T-cell (primary cell): ENCODE results near the gene INHBE. TPM values are rescaled to one million over a fixed set of nuclear protein-coding genes. Genes with fewer than 3 reads are reported as not detected.
A peak's percentile ranks its signal among the peaks of the same experiment; 100 is the strongest.

Experiments
- ATAC-seq, 4 experiments: fragments of 200-7000 bp in 3 of 4; fragments of 150-1000 bp in 1 of 4; cut with Tn5 transposase; replicated peaks in 1 of 4; 1 replicate in 3 of 4; 2 replicates in 1 of 4; pipeline ENCODE4 v1.10.0; 2021; ENCODE audit warnings: moderate library complexity in 3 of 4, mild to moderate bottlenecking in 2 of 4, moderate number of reproducible peaks in 1 of 4
- CTCF ChIA-PET, 2 donors: fragments of 300-600 bp; sonication (Branson Sonifier 250); formaldehyde crosslinking; loops; one replicate each; lab custom pipeline; 2022; ENCODE audit warnings: antibody characterized with exemption in 2 of 2; lab: Charles Lee
- POLR2A ChIA-PET, 2 donors: fragments of 300-600 bp; sonication (Branson Sonifier 250); formaldehyde crosslinking; loops; one replicate each; lab custom pipeline; 2022; ENCODE audit warnings: antibody characterized with exemption in 2 of 2; lab: Charles Lee
- DNase-seq, 35 experiments: peaks; one replicate each; pipeline versions ENCODE4 v3.0.0 to v3.0.0-alpha.2; 2013 to 2023
- H3K27ac ChIP-seq: one replicate; pipeline ENCODE4 v1.5.1; 2013; ENCODE audit warnings: low read length
- H3K27me3 ChIP-seq, 2 experiments: replicated peaks in 1 of 2; 1 replicate in 1 of 2; 2 replicates in 1 of 2; pipeline versions ENCODE4 v1.6.1 to v1.7.0; 2013; ENCODE audit warnings: low read length in 1 of 2, mixed read lengths in 1 of 2; ENCODE audit not compliant: control insufficient read depth in 2 of 2, insufficient read depth in 2 of 2; ENCODE audit errors: extremely low read depth in 1 of 2
- H3K36me3 ChIP-seq, 2 donors: 1 replicate in 1 of 2; 2 replicates in 1 of 2; pipeline versions ENCODE4 v1.6.1 to v1.7.0; 2013; ENCODE audit warnings: low read length in 1 of 2; ENCODE audit not compliant: control insufficient read depth in 2 of 2, insufficient read depth in 1 of 2; ENCODE audit errors: extremely low read depth in 1 of 2
- H3K4me1 ChIP-seq, 2 experiments: 1 replicate in 1 of 2; 2 replicates in 1 of 2; pipeline versions ENCODE4 v1.6.1 to v1.7.0; 2013; ENCODE audit warnings: low read length in 2 of 2, mixed read lengths in 1 of 2; ENCODE audit not compliant: insufficient read depth in 2 of 2, control insufficient read depth in 1 of 2; ENCODE audit errors: extremely low read depth in 1 of 2
- H3K4me3 ChIP-seq, 2 donors: 1 replicate in 1 of 2; 2 replicates in 1 of 2; pipeline versions ENCODE4 v1.5.1 to v1.7.0; 2013; ENCODE audit warnings: mild to moderate bottlenecking in 2 of 2, low read length in 1 of 2, moderate library complexity in 1 of 2; ENCODE audit not compliant: control insufficient read depth in 1 of 2; ENCODE audit errors: extremely low read depth in 1 of 2
- H3K9me3 ChIP-seq: 2 replicates; pipeline ENCODE4 v1.7.0; 2013
- H3K27ac Mint-ChIP-seq, 2 donors: one replicate each; pipeline ENCODE4 v1.8.0; 2020 to 2021; ENCODE audit warnings: mild to moderate bottlenecking in 2 of 2, mixed read lengths in 2 of 2
- H3K27me3 Mint-ChIP-seq, 2 donors: one replicate each; pipeline ENCODE4 v1.8.0; 2021 to 2022; ENCODE audit warnings: mixed read lengths in 2 of 2
- H3K36me3 Mint-ChIP-seq: one replicate; pipeline ENCODE4 v1.8.0; 2021; ENCODE audit warnings: mixed read lengths
- H3K4me1 Mint-ChIP-seq, 3 donors: one replicate each; pipeline ENCODE4 v1.8.0; 2020 to 2022; ENCODE audit warnings: mixed read lengths in 3 of 3, mild to moderate bottlenecking in 1 of 3
- H3K4me3 Mint-ChIP-seq, 3 donors: one replicate each; pipeline ENCODE4 v1.8.0; 2020 to 2022; ENCODE audit warnings: mild to moderate bottlenecking in 3 of 3, mixed read lengths in 3 of 3, moderate library complexity in 3 of 3
- H3K9me3 Mint-ChIP-seq, 3 donors: one replicate each; pipeline ENCODE4 v1.8.0; 2020 to 2022; ENCODE audit warnings: mixed read lengths in 3 of 3
- WGBS: methylation state at CpG from one replicate; pipeline ENCODE4 v1.1.5; 2013; ENCODE audit warnings: missing lambda C conversion rate; ENCODE audit not compliant: insufficient coverage; 5-methylcytosine and 5-hydroxymethylcytosine counted together
- total RNA-seq, 35 experiments: library from RNA in 6 of 35; stranded (reverse) in 6 of 35; fragments of 120-200 nt in 1 of 35; gene quantifications; one replicate each; pipeline versions ENCODE4 v1.2.1 to v1.2.4 and lab custom pipeline; 2013 to 2026

The INHBE gene
- total RNA-seq, 5 donors from 2014 or later (not counting 1 experiment from before 2014, with no cell fraction given) = 0.09 to 0.13 (median 0.12) TPM; not detected in 2

DNA sequence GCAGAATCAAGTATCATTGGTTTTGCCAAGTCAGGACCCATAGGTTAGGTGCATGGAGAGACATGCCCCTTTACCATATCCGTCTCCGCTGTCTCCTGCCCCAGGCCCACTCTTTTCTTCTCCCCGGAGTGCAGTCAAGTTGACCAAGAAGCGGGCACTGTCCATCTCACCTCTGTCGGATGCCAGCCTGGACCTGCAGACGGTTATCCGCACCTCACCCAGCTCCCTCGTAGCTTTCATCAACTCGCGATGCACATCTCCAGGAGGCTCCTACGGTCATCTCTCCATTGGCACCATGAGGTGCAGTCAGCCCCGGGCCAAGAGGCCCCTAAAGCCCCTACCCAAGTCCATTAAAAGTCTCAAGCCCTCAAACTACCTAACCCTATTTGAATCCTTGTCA is 9.5 kb downstream of the INHBE start:
- peaks cover 31 to 46% (median 43%) of the 10 kb centered on the region in 3 donors for H3K4me1 Mint-ChIP-seq
- WGBS = 93% methylated on average over 12 of the region's 12 CpGs
- no peak overlapping the region for H3K27ac Mint-ChIP-seq
- H3K27me3 Mint-ChIP-seq = peaks cover 0 to 16% of the 10 kb centered on the region in 2 donors
- H3K4me3 Mint-ChIP-seq = peak overlapping the region in 1 of 3 donors; percentile 5
- H3K9me3 Mint-ChIP-seq = no peaks in the 10 kb centered on the region
- Histone ChIP-seq H3K27ac (no peak overlapping the region), H3K4me1 (peaks cover 16 to 35% of the 10 kb centered on the region in 2 experiments), H3K4me3 (no peak overlapping the region), H3K36me3 (peaks cover 9 to 13% of the 10 kb centered on the region in 2 donors), H3K27me3 (peaks cover 0 to 27% of the 10 kb centered on the region in 2 experiments), H3K9me3 (no peaks in the 10 kb centered on the region)
- DNase-seq (no peak), ATAC-seq (no peak)
- peaks cover 22% of the 10 kb centered on the region for H3K36me3 Mint-ChIP-seq
- CTCF ChIA-PET = interaction anchor here in 1 of 2 donors (0.5 kb wide), 1 partner anchor 11 kb away, joined by 4 read pairs; no protein-coding TSS in a partner anchor
- POLR2A ChIA-PET = no interaction called here

DNA sequence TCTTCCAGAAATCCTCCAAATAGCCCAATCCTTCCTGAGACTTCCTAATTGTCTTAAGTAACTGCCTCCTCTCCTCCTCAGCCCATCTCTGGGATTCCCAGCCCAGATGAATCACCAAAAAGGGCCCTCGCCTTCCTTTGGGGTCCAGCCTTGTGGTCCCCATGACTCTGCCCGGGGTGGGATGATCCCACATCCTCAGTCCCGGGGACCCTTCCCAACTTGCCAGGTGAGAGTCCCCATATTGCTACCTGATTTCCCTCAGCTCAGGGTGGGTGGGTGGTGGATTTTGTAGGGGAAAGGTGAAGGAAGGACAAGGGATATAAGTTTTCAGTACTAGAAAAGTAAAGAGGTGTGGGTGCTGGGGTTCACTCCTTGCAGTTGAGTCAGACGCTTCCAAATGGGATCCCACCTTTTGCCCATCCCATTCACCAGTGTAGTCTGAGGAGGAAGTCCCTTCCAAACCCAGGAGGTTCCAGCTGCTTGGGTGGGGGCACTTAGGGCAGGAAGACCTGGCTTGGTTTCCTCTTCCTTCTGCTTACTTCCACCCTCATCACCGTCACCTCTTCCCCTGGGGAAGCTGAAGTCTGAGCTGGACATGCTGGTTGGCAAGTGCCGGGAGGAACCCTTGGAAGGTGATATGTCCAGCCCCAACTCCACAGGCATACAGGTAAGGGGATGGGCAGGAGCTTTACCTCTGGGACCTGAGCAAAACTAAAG is 10.1 kb downstream of the INHBE start:
- ATAC-seq (no peak), DNase-seq (no peak)
- POLR2A ChIA-PET = interaction anchor here (0.8 to 1.0 kb wide), 2 partner anchors 10 kb away, joined by 4 read pairs; no protein-coding TSS in a partner anchor
- Histone ChIP-seq H3K4me1 (peaks cover 16 to 31% of the 10 kb centered on the region in 2 experiments), H3K27ac (no peak overlapping the region), H3K9me3 (no peaks in the 10 kb centered on the region), H3K27me3 (peaks cover 0 to 27% of the 10 kb centered on the region in 2 experiments), H3K4me3 (no peak overlapping the region), H3K36me3 (peaks cover 10 to 19% of the 10 kb centered on the region in 2 donors)
- no peaks in the 10 kb centered on the region for H3K9me3 Mint-ChIP-seq
- H3K27me3 Mint-ChIP-seq = peaks cover 0 to 15% of the 10 kb centered on the region in 2 donors
- peaks cover 31 to 43% (median 40%) of the 10 kb centered on the region in 3 donors for H3K4me1 Mint-ChIP-seq
- H3K36me3 Mint-ChIP-seq = peaks cover 26% of the 10 kb centered on the region
- peak overlapping the region in 1 of 2 donors; percentile 17 for H3K27ac Mint-ChIP-seq
- CTCF ChIA-PET = interaction anchor here in 1 of 2 donors (0.7 to 0.9 kb wide), 2 partner anchors 12 to 373 kb away, joined by 4 read pairs; no protein-coding TSS in a partner anchor
- peak overlapping the region in 1 of 3 donors; percentile 5 for H3K4me3 Mint-ChIP-seq
- no CpG with 5 or more reads among the region's 6 CpGs for WGBS

DNA sequence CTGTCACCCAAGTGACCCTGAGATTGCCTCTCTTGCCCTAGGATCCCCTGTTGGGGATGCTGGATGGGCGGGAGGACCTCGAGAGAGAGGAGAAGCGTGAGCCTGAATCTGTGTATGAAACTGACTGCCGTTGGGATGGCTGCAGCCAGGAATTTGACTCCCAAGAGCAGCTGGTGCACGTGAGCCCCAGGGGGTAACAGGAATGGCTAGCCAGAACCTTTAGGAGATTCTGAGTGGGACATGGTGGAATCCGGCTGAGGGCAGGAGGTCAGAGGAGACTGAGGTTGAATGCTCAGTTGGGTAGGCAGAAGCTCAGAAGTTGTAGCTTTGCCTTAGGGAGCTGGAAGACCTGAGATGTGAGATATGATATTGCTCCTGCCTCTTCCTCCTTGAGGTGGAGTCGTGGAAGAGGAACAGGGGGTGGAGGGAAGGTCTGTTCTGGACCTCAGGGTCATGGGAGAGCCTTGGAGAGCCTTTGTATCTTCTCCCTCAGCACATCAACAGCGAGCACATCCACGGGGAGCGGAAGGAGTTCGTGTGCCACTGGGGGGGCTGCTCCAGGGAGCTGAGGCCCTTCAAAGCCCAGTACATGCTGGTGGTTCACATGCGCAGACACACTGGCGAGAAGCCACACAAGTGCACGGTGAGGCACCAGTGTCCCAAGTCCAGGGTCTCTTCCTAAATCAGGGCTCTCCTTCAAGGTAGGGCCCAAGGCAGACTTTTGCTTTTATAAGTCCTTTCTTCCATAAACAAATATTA is 10.8 kb downstream of the INHBE start:
- Histone ChIP-seq H3K27me3 (peaks cover 0 to 20% of the 10 kb centered on the region in 2 experiments), H3K27ac (no peak overlapping the region), H3K36me3 (peaks cover 13 to 26% of the 10 kb centered on the region in 2 donors), H3K4me1 (peaks cover 9 to 31% of the 10 kb centered on the region in 2 experiments), H3K9me3 (no peaks in the 10 kb centered on the region), H3K4me3 (no peak overlapping the region)
- H3K4me1 Mint-ChIP-seq = peaks cover 27 to 36% (median 35%) of the 10 kb centered on the region in 3 donors
- DNase-seq (no peak), ATAC-seq (no peak)
- ChIA-PET POLR2A (interaction anchor here (0.5 to 1.0 kb wide), 4 partner anchors 9 to 39 kb away, joined by 3 to 4 read pairs (median 4); no protein-coding TSS in a partner anchor), CTCF (interaction anchor here in 1 of 2 donors (0.7 to 0.9 kb wide), 2 partner anchors 12 to 374 kb away, joined by 4 read pairs; no protein-coding TSS in a partner anchor)
- H3K4me3 Mint-ChIP-seq = no peak overlapping the region
- no peaks in the 10 kb centered on the region for H3K9me3 Mint-ChIP-seq
- WGBS = 85% methylated on average over 13 of the region's 14 CpGs
- peaks cover 0 to 11% of the 10 kb centered on the region in 2 donors for H3K27me3 Mint-ChIP-seq
- peaks cover 26% of the 10 kb centered on the region for H3K36me3 Mint-ChIP-seq
- H3K27ac Mint-ChIP-seq = peak overlapping the region; percentile 17 to 37

DNA sequence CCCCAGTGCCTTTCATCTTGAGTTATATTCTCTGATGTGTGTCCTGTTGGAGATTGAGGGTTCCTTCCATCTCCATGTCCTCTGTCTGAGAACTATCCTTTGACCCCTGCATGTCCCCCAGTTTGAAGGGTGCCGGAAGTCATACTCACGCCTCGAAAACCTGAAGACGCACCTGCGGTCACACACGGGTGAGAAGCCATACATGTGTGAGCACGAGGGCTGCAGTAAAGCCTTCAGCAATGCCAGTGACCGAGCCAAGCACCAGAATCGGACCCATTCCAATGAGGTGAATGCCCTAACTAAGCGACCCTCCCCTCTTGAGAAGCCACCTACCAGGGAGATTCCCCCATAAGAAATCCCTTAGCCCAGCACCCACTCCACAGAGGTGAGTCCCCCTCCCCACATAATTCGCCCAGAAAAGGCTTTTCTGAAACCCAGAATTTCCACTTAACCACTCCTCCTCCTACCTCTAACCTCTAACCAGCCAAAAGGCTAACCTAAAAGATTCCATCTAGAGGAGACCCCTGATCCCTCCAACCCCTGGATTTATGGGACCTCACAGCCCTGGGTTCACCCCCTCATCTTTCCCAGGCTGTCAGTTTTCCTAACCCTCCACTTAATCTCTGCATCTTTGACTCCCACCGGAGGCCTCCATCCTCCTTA is 12.2 kb downstream of the INHBE start:
- no peak for ATAC-seq
- Histone ChIP-seq H3K4me1 (peaks cover 2 to 30% of the 10 kb centered on the region in 2 experiments), H3K36me3 (peaks cover 16 to 41% of the 10 kb centered on the region in 2 donors), H3K27me3 (peaks cover 0 to 7% of the 10 kb centered on the region in 2 experiments), H3K9me3 (no peaks in the 10 kb centered on the region), H3K4me3 (no peak overlapping the region), H3K27ac (no peak overlapping the region)
- peaks cover 33% of the 10 kb centered on the region for H3K36me3 Mint-ChIP-seq
- H3K4me1 Mint-ChIP-seq = peaks cover 26 to 38% (median 36%) of the 10 kb centered on the region in 3 donors
- peak overlapping the region; percentile 55 to 65 for H3K27ac Mint-ChIP-seq
- POLR2A ChIA-PET = no interaction called here
- CTCF ChIA-PET = no interaction called here
- H3K9me3 Mint-ChIP-seq = no peaks in the 10 kb centered on the region
- whole genome bisulfite sequencing = 95% methylated on average over 11 of the region's 12 CpGs
- no peak overlapping the region for H3K4me3 Mint-ChIP-seq
- no peak for DNase-seq
- peaks cover 0 to 5% of the 10 kb centered on the region in 2 donors for H3K27me3 Mint-ChIP-seq

DNA sequence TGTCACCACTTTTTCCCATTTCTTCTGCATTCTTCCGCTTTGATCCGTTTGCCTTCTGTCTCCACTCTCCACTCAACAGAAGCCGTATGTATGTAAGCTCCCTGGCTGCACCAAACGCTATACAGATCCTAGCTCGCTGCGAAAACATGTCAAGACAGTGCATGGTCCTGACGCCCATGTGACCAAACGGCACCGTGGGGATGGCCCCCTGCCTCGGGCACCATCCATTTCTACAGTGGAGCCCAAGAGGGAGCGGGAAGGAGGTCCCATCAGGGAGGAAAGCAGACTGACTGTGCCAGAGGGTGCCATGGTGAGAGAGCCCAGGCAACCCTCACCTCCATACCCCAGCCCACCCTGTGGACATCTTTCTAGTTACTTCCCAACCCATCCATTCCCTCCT is 12.8 kb downstream of the INHBE start:
- POLR2A ChIA-PET = no interaction called here
- 90% methylated on average over 10 of the region's 11 CpGs for WGBS
- no peak for DNase-seq
- peaks cover 0 to 29% of the 10 kb centered on the region in 2 experiments for H3K4me1 ChIP-seq
- H3K4me3 ChIP-seq = no peak overlapping the region
- Mint-ChIP-seq H3K4me3 (no peak overlapping the region), H3K27me3 (no peaks in the 10 kb centered on the region), H3K36me3 (peaks cover 38% of the 10 kb centered on the region), H3K9me3 (no peaks in the 10 kb centered on the region), H3K27ac (peak overlapping the region; percentile 65 to 75), H3K4me1 (peaks cover 26 to 38% (median 36%) of the 10 kb centered on the region in 3 donors)
- CTCF ChIA-PET = interaction anchor here in 1 of 2 donors (0.6 kb wide), 1 partner anchor 8 kb away, joined by 6 read pairs; the partner anchor contains the start of gene GLI1
- peaks cover 0 to 7% of the 10 kb centered on the region in 2 experiments for H3K27me3 ChIP-seq
- no peak overlapping the region for H3K27ac ChIP-seq
- H3K36me3 ChIP-seq = peaks cover 16 to 46% of the 10 kb centered on the region in 2 donors
- no peak for ATAC-seq
- H3K9me3 ChIP-seq = no peaks in the 10 kb centered on the region
